Mesenteric fat pad (tissue), 1 donor: Measurements from ENCODE around the gene TMEM132E. TPM values are rescaled to one million over a fixed set of nuclear protein-coding genes. Genes with fewer than 3 reads are reported as not detected.

Experiments
- DNase-seq: peaks from one replicate; pipeline ENCODE4 v3.0.0-alpha.2; 2020; ENCODE audit warnings: low spot score
- total RNA-seq: library from RNA; stranded (reverse); fragmentation: NEBNext Ultra II Directional; extraction: Animal tissue kit (Norgen Biotek cat#: 25700); gene quantifications from one replicate; pipeline ENCODE4 v1.2.1, GENCODE V29; 2021
- donor health status: DM: yes; HTN: yes; CAD: no.

TMEM132E gene
- total RNA-seq, 1 donor from 2014 or later: 0.16 TPM

DNA sequence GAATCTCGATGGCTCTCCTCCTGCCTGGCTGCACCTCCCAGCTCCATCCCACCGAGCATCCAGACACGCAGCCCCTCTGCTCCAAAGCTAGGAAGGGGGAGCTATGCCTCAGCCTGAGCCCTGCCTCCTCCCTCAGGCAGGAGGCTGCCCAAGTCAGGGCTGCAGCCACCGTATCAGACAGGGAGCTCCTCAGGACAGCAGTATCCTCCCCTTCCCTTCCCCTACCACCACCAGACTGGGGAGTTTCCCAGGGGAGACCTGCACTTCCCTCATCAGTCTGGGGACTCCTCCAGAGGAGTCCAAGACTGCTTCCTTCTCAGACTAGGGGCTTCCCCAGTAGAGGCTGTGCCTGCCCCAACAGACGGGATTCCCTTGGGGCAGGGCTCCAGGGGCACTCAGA, 17.5 kb downstream of the TMEM132E start:
- DNase-seq: no peak

DNA sequence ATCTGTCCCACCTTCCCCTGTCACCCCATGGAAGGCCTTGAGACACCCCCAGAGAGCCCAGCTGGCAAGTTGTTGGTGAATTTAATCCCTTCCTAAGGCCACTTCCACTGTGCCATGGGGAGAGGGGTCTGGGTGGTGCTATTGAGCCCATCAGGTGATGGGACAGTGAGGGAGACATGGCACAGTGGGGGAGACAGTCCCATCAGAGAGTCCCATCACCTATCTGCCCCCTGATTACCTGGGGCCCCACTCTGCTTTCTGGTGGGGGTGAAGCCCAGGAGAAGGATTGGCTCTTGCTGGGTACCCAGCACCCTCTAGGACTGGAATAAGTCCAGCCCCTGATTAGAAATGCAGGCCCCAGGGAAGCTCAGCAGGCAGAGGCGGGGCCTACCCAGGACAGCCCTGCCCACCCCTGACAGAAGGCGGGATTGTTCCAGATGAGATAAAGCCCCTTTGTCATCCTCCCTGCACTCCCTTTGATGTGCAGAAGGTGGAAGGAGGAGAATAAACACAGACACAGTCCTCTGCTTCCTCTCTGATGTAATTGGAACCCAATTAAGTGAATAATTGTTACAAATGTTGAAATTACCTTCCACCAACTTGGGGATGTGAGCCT, 18.9 kb downstream of the TMEM132E start:
- DNase-seq: no peak

DNA sequence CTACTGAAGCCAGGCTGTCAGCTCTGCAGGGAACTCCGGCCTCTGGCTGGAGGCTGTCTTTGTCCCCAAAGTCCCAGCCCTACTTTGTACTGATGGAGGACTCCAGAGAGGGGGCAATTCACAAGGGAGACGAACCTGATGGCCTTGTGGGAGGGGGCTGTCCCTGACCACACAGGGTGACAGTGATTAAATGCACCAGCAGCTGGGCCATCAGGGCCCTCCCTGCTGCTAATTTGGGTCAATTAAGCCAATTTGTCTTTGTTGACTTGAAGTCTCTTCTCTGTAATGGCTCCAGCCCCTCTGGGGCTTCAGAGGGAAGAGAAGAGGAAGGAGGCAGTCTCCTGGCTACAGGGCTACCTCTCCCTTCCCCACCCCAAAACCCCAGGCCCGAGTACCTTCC, 22.0 kb downstream of the TMEM132E start:
- no peak for DNase-seq

DNA sequence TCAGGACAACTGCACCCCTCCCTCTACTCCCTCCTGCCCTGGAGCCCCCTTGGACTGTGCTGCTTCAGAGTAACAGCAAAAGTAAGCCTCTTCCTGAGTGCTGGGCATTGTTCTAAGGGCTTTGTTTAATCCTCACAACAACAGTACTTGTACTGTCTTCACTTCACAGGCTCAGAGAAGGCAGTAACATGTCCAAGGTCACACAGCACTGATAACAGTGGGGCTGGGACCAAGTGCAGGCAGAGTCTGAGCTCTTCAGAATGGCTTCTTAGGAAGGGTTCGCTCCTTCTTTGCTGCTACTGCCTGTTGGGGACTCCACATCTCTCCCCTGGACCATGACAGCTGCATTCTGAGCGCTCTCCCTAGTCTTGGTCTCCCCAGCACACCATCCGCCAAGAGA, 24.6 kb downstream of the TMEM132E start:
- DNase-seq: no peak

DNA sequence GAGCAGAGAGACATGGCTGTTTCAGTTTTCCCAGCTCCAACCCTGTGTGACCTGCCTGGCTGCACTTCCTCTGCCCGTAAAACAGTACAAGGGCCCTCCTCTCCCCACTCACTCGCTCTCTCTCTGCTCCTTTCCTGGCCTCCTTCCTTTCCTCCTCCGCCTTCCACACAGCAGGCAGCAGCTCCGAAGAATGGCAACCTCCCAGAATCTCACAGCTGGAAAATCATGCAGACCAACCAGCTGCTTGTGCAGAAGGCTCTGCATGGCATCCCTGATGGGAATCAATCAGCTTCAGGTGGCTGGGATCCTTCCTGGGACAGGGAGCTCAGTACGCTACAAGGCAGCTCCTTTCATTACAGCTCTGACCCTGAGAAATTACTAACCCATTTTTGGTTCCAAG, 27.4 kb downstream of the TMEM132E start:
- DNase-seq: no peak

DNA sequence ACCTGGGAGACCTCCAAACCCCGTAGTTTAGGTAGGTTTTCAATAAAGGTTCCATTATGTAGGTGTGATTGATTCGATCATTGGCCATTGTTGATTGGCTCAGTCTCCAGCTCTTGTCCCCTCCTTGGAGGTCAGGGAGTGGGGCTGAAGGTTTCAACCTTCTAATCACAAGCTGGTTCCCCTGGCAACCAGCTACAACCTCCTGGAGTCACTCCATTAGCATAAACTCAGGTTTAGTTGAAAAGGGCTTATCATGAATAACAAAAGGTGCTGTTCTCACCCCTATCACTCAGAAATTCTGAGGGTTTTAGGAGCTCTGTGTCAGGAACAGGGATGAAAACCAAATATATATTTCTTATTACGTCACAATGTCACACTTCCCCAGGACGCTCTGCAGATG, 28.5 kb downstream of the TMEM132E start:
- DNase-seq: no peak

DNA sequence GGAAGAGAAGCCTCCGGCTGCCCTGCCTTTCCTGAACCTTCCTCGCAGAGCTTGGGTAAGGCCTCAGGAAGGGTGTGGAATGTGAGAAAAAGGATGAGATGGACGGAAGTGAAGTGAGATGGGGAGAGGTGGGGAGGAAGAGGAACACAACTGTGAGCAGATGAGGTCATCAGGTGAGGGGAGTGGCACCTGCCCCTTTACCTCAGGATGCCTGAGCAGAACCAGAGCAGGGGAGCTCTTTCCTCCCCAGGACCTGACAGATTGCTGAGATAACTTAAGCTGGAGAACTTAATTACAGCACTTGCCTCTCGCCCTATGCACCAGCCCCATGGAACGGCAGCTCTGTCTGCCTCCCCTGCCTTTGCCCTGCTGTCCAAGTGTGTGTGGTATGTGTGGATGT, 29.8 kb downstream of the TMEM132E start:
- no peak for DNase-seq

DNA sequence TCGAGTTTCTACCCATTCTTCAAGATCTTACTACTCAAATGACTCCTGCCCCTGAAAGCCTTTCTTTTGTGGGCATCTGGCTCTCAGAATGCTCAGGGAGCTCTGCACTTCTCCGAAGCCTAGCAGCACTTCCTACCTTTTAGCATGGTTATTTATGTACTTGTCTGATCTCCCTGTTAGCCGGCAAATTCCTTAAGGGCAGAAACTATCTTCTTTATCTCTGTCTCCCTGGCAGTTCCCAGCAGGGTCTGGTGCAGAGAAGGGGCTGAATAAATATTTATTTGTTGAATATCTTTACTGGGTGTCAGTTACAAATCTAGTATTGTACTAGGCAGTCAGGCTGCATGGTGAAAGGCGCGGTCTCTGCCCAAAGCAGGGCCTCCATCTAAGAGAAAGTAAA, 30.7 kb downstream of the TMEM132E start:
- DNase-seq: no peak

DNA sequence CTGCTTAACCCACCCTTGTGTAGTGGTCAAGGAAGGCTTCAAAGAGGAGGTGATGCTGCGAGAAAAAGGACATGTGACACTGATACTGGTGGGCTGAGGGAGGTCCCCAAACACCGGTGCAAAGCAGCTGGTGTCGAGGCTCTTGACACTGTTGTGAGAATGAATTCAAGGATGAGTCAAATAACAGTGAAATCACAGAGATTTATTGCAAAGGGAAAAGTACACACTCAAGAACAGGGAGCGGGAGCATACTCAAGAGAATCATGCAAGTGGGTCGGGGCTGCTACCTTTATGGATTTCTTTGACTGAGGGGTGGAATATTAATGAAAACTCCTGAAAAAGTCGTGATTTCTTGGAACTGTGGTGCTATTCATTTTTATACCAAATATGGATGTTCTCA, 31.1 kb downstream of the TMEM132E start:
- DNase-seq: no peak

DNA sequence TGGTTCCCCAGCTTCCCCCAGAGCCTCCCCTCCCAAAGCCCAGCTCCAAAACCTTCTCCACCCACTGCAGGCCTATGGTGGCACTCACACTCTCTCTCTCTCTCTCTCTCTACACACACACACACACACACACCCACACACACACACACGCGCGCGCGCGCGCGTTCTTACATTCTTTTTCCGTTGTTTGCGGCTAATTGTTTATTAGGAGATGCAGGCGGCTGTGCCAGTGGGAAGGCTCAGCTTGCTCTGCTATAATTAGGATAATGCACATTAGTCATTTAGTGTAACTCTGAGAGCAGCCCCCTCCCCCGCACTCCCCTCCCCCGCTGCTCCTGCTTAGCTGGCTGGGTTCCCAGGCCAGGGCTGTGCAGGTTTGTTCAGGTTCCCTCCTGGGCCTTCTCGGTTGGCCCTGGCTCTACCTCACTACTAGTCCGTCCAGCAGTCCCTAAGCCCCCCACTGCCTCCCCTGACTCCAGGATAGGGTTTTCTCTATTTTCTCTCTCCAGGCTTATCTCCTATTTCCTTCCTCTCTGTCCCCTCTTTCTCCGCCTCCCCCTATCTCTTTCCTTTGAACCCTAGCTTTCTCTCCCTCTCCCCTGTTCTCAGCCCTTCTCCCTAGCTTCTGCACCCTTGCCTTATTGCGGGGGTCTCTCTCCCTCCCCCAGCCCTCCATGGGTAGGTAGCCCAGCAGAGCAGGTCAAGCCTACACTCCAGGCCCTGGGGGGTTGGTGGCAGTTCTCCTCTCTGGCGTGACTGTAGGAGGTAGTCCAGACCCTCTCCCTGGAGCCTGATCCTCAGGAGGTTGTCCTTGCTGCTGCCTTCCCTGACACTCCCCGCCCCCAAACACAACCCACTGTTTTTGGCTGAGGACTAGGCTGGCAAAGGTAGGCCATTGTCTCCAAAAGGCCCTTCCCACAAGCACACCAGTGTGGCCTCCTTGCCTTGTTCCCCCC, 34.0 kb downstream of the TMEM132E start:
- DNase-seq: no peak

DNA sequence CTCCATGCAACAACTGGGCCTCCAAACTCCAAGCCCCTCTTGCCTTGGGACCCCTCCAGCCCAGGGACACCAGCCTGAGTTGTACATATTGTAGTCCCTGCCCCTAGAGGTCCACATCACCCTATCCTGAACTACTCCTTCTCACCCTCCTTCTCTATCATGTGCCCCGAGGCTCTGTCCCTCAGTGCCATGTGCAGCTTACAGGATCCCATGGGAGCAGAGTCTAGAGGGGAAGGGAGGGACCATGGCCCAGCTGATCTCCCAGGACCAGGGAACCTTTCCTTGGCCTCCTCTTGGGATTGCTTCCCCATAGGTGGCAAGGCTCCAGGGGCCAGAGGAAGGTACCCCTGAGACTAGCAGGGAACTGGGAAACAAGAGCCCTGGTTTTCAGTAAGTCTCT, 35.3 kb downstream of the TMEM132E start:
- DNase-seq: no peak

DNA sequence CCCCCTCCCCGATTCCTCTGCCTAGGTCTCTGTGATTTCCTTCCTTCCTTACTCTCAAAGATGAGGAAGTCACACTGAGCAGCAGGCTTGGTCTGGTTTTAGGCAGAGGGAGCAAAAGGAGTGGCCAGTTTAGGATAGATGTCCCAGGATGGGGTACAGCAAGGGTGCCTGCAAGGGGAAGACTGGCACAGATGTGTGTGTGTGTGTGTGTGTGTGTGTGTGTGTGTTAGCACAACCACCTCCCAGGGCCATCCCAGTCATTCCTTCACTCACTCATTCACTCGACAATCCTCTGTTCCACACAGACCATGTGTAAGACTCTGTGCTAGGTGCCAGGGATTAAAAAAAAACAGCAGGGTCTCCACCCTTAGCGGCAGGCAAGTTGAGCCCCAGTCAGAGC, 35.9 kb downstream of the TMEM132E start:
- DNase-seq: no peak

DNA sequence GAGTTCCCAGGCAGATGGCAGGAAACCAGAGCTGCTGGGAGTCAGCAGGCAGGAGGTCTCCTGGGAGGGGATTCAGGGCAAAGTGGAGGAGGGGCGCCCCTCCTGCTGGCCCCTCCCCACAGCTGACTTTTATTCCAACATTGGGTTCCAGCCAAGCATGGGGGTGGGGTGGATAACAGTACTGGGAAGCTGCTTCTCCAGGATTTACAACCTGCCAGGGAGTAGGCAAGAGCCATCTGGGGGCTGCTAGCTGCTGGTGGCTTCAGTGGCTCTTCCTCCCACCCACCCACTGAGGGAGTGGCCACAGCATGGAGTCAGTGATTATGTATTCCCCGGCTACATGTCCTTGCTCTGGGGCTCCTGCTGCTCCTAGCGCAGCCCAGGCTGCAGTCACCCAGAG, 36.8 kb downstream of the TMEM132E start:
- no peak for DNase-seq

DNA sequence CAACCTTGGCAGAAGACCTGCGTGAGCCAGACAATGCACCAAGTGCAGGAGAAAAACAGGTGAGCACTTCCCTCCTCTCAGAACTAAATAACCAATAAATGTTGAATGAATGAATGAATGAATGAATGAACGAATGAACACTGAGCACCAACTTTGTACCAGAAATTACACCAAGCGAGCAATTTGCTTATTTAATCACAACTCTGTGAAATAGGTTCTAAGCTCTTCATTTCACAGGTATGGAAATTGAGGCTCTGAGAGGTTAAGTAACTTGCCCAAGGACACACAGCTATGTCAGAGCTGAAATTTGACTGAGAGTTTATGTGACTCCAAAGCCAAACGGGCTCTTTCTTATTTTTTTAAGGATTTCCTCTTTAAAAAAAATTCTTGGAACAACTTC, 38.0 kb downstream of the TMEM132E start:
- DNase-seq: no peak

DNA sequence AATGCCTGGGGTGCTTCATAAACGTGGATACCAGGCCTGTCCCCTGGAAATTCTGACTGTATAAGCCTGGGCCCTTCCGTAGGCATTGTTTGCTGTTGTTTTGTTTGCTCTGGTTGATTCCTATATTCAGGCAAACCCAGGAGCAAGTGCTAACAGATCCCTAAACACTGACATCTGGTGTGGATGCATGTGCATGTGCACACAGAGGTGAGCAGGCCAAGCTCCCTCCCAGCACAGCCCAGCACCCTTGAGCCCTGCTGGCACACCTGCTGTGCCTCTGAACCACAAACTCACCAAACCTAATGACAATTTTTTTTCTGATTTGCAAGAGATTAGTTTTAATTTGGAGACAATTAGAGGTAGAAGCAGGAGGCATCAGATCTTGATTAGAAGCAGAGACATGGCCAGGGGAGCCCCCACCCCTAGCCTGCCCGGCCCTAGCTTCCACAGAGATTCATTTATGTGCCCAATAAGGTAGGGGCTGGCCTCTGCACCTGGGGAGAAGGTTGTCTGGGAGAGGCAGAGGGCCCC, 40.4 kb downstream of the TMEM132E start:
- DNase-seq: no peak

DNA sequence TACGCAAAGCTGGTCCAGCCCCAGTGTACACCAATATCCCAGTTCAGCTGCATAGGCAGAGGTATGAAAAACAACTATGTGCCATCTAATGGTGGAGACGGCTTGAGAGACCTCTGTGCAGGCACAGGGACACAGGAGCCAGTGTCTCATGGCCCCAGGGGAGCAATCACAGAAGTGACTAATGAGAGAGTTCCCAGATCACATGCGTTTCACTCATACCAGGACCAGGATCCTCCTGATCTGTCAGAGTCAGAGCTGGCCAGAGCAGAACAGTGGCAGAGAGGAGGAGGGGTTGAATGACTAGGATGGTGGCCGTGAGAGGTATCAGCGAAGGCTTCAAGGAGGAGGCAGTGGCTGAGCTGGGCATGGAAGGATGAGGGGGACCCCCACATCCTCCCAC, 41.1 kb downstream of the TMEM132E start:
- no peak for DNase-seq

DNA sequence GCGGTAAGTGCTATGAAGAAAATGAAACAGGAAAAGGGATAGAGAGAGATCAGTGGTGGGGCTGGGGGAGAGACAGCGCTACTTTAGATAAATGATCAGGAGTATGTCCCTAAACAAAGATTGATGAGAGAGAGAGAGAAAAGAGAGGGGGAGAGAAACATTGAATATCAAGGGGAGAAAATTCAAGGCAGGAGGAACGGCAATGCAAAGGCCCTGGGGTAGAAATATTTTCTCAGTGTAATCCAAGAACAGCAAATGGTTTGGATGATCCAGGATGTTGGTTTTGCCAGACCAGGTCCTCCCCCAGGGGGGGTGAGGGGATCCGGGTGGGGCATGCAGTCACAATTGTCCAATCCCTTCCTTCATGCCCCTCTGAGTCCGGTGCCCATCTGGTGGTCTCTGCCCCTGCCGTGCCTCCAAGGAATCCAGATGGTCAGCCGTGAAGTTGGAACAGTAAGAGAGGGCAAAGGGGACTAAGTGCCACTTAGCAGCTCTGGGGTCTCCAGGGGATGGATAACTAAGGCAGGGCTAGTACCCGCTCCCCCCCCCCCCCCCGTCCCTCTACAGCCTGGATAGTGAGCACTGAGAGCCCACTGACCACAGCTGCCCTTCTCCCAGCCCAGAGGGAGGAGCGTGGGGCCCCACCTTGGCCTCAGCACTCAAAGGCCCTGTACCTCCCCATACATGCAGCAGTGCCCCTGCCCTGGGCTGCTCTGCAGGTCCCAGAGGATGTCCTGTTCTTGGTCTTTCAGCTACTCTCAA, 43.7 kb downstream of the TMEM132E start:
- no peak for DNase-seq

DNA sequence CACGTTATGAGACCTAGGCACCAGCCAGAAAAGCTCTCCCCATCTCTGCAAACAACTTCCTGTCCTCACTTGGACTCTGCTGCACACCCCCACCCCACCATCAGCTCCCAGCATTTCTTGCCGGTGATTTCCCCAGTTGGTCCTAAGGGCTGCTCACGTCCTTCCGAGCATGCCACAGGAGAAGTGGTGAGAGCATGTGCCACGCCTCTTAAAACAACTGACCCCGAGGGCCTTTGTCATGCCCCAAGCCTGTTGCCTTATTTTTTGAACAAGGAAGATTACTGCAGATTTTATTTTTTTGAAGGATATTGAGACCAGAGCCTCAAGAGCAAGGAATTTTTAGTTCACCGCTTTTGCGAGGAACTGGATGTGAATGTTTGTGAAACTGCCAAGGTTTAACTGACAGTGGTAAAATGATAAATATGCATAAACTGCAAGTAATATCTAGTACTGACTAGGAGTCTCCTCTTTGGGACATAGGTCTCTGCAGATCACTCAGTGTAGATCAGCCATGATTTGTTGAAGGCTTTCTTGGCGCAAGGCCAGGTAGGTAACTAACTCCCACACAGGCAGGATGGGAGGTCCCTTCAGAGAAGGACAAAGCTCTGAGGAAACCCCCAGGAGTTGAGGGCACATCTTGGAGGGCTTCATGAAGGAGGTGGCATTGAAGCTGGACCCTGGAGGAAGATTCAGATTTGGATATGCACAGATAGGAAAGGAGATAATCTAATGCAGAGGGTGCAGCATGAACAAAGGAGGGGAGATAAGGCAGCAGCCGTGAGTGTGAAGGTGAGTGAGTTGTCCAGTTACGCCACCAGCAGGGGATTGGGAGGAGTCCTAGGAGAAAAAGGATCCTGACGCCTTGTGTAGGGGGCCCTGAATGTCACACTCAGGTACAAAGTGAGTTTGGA, 44.7 kb downstream of the TMEM132E start:
- no peak for DNase-seq

DNA sequence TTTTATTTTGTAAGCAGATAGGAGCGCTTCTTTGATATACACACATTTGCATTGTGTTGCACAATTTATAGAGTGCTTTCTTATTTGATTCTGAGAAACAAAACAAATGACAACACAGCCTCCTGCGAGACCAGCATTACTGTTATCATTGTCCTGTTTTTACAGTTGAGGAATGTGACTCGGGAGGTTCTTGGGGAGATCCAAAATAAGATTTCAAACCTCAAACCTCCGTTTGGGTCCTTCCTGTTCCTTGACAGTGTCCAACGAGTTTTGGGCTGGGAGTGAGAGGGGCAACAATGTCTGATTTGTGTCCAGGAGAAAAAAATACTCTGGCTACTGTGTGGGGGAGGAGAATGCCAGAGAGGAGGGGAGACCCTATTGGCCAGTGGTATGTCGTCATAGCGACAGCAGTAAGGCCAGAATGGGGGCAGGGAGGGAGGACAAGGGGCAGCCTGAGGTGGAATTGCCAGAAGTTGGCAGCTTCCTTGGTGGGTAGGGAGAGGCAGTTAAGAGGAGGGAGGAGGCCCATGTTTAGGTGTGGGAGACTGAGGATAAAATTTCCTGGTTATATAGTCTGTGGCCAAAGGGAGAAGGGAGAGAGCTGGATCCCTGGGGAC, 45.5 kb downstream of the TMEM132E start:
- DNase-seq: no peak

DNA sequence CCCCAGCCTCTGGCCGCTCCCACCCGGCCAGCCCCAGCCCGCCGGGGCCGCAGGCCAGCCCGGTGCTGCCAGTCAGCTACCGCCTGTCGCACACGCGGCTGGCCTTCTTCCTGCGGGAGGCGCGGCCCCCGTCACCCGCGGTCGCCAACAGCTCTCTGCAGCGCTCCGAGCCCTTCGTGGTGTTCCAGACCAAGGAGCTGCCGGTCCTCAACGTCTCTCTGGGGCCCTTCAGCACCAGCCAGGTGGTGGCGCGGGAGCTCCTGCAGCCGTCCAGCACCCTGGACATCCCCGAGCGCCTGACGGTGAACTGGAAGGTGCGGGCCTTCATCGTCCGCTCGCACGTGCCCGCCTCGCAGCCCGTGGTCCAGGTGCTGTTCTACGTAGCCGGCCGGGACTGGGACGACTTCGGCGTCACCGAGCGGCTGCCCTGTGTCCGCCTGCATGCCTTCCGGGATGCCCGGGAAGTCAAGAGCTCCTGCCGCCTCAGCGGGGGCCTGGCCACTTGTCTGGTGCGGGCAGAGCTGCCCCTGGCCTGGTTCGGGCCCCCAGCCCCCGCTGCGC, 46.8 kb downstream of the TMEM132E start:
- DNase-seq: no peak
